Measurements from ENCODE around the gene ZPBP.

DNA sequence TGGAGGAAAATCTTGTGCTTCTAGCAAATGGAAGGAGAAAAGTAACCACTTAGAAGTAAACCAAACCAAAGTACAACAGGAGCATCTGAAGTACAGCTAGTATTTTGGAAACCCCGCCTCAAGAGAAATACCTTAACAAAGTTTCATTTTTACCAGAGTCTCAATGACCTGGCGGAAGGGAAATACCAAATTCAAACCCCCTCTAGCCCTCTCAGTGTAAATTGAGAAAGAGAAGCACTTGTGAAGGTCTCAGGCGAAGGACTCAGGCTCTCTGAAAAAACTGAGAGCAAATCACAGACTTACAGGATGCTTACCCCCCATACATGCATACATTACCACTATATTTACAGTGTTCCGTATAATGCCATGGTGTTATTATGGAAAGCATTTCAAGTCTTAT lies 70.1 kb downstream of the ZPBP start:
- no peak for TF ChIP-seq EZH2phosphoT487 (IDR thresholded peaks at IDR 0.05; ENCODE audit: borderline replicate concordance)
- no peak for TF ChIP-seq CTCF (conservative IDR thresholded peaks at IDR 0.05; ENCODE audit: low read length)

Data from Loucy (cell line).